ENCODE measurements around the gene SLC51B.
"Not testable (repeated sequence)": the region's sequence is repeated elsewhere in the genome, so short reads cannot be mapped to it uniquely, and the experiment has no call there.

The SLC51B gene

DNA sequence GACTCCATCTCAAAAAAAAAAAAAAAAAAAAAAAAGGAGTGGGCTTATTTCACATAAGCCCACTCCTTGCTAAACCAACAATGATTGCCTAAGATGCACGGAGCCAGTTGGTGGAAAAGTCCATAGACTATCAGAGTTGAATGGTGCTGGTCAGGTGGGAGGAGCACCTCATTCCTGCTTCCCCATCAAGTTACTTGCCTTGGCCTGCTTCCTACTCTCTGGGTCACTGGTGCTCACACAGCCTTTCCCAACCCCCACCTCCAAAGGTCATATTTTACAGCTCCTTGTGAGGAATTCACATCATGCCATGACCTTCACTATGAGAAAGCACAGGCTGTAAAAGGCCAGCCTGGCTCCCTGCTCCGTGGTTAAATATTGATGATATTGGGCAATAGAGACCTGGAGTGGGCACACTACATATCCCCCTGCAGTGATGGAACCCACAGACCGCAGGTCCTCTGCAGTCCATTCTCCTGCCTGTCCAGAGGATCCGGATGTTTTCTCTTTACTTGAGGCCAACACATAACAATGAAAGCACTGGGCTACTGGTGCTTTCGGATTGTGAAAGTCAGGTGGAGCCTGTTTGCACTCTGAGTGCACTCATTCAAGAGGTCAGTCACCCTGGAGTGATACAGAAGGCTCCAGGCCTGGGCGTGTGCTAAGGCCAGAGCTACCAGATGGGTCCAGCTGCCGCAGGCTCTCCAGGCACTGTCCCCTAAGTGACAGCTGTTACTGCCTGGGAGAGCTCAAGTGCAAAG is at the start of gene SLC51B:
SLC51B (plus strand) TSS at position 664 of the 758 bp plus-strand sequence. CDS start 4,618 bp downstream, outside the sequence.
- no peak for DNase-seq (ENCODE audit: low spot score)

DNA sequence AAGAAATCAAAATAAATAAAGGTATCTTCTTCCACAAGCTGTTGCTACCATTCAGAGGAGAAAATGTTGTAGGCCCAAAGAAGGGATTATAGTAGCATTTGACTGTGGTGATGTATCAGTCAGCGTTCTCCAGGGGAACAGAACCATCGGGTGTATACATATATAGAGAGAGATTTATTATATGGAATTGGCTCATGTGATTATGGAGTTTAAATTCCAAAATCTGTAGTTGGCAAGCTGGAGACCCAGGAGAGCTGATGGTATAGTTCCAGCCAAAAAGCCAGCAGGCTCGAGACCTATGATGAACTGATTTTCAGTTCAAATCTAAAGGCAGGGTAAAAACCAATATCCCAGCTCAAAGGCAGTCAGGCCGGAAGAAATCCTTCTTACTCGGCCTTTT is 48.1 kb upstream of the SLC51B start:
- no peak for DNase-seq (ENCODE audit: low spot score)

DNA sequence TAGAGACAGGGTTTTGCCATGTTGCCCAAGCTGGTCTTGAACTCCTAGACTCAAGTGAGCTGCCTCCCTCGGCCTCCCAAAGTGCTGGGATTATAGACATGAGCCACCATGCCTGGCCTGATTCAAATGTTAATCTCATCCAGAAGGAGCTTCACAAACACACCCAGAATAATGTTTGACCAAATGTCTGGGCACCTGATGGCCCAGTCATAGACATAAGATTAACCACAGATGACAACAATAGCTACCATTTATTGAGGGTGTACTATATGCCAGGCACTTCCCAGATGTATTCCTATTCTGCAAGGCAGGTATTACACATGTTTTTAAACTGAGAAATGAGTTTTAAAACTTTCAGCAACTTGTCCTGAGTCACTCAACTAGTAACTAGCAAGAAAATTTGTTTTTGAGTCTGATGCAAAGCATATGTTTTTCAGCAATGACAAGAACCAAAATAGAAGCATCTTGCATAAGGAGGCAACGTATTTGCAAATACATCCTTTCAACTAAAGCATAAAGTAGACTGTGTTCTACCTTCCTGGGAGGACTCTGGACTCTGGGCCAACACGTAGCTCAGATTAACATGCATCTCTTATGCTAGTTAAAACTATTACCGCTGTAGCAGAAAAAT is 47.3 kb upstream of the SLC51B start:
- no peak for DNase-seq (ENCODE audit: low spot score)

DNA sequence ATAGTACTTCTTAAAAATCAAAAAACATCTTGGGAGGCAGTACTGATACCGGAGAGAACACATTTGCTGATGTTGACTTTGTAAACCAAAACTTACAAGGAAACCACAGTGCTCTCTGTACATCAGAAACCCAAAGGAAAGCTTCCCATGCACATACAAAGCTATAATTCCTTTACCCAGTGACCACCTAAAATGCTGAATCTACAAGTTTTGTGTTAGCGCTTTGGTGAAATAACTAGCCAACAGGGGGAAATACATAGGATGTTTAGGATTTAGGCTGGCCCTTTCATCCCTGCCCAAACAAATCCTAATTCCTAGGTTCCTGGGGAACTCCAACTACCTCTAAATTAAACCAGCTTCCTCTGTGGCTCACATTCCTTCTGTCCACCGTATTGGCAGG is 40.2 kb upstream of the SLC51B start:
- no peak for DNase-seq (ENCODE audit: low spot score)

DNA sequence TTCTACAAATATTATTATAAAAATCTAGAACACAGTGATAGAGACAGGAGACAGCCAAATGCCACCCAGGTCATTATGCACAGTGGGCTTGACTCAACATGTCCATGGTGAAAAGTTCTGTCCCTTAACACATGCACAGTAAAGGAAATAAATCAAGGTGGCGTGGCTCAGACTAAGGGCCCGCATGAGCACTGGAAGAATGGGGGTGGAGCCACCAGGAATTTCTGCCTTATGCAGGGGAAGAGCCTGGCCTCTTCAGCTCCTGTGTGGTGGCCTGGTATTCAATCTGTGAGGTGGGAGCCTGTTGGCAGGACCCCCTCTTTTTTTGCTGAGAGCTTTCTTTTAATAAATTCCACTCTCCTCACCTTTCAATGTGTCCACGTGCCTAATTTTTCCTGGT is 38.3 kb upstream of the SLC51B start:
- DNase-seq (ENCODE audit: low spot score): no peak

DNA sequence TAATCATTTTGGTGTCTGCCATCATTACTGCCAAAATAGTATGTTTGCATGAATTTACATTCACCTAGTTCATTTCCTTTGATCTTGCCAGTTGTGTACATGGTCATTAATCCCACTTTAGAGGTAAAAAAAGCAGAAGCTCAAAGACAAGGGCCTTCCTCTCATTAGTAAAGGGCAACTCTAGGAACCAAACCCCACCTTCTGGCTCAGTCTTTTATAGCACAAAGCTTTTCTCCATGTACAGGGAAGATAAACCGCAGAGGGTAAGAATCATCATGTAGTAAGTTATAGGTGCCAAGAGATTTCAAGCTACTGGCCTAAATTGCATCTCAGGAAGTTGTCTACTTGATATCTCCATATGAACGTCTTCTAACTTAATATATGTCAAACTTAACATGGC is 36.2 kb upstream of the SLC51B start:
- DNase-seq (ENCODE audit: low spot score): no peak

DNA sequence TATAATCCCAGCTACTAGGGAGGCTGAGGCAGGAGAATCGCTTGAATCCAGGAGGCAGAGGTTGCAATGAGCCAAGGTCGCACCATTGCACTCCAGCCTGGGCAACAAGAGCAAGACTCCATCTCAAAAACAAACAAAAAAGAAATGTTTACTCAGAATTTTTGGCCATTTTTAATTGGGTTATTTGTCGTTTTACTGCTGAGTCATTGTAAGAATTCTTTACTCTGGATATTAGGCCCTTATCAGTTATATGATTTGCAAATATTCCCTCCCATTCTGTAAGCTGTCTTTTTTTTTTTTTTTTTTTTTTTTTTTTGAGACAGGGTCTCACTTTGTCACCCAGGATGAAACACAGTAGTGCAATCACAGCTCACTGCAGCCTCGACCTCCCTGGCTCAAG is 34.0 kb upstream of the SLC51B start:
- DNase-seq (ENCODE audit: low spot score): not testable (repeated sequence)

DNA sequence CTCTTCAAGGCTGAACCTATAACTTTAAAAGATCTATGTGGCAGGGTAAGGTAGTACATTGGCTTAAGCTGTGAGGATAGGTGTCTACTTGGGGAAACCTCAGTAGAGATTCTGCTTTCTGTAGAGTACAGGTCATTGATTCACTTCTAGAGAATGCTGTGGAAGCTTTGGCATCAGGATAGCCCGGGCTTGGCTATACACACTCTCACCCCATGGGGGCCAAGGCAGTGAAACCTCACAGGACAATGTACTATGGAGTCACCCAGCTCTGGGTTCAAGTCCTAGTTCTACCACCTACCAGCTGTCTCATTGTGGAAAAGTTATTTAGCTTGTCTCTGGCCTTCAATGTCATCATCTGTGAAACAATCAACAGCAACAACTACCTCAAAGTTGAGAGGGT is 24.8 kb upstream of the SLC51B start:
- no peak for DNase-seq (ENCODE audit: low spot score)

DNA sequence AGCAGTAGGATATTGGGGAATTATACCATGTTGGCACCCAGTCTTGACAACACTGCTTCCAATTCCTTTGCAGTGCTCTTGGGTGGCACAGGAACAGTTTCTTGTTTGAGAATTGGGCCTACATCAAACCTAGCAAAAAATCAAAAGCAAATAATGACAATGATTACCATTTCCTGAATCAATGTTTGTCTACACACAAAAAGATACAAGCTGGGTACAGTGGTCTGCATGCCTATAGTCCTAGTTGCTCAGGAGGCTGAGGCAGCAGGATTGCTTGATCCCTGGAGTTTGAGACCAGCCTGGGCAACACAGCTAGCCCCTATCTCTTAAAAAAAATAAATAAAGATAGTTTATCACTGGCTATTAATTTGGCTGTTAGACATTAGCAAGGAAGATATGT is 23.7 kb upstream of the SLC51B start:
- no peak for DNase-seq (ENCODE audit: low spot score)

DNA sequence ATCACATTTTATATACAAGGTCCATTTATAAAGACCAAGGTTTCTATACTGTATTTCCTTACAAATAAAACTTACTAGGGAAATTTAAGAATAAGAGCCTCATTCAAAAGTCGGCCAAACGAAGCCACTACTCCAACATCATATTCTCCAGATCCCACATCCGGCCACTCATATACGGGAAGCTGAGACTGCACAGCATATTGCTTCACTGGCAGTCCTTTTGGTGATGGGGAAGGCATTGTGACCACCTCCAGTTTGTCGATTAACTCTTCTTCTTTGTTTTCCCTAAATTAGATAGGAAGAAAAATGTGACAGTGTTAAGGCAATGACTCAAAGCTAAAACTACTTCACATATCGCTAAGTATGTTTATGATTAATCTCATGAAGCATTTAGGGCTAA is 18.4 kb upstream of the SLC51B start:
- no peak for DNase-seq (ENCODE audit: low spot score)

DNA sequence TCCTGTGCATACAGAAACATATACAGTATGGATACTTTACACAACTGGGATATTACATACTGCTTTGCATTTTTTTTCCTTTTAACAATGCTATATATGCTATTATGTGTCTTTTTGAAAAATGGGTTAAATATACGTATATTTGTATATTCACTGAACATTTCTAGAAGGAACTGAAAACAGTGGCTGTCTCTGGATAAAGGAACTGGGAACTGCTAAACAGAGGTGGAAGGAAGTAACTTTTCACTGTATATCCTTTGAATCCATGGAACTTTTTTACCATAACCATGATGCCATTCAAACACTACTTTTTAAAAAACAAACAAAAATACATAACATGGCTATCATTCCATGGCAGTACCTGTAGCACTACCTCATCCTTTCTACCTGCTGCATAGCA is 17.6 kb upstream of the SLC51B start:
- no peak for DNase-seq (ENCODE audit: low spot score)

DNA sequence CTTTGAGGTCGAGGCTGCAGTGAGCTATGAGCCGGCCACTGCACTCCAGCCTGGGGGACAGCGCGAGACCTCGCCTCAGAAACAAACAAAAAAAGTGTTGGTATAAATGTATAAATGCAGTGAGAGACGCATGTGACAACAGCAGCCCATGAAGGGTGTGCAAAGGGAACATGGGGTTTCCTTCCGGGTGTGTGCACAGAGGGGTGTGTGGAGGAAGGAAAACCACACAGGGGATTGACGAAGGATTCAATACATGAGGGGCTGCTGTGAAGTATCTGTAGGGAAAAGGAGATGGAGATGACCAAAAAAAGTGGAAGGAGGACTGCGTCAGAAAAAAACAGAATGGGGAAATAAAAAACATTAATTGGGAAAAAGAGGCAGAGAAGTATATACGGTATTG is 16.8 kb upstream of the SLC51B start:
- no peak for DNase-seq (ENCODE audit: low spot score)

DNA sequence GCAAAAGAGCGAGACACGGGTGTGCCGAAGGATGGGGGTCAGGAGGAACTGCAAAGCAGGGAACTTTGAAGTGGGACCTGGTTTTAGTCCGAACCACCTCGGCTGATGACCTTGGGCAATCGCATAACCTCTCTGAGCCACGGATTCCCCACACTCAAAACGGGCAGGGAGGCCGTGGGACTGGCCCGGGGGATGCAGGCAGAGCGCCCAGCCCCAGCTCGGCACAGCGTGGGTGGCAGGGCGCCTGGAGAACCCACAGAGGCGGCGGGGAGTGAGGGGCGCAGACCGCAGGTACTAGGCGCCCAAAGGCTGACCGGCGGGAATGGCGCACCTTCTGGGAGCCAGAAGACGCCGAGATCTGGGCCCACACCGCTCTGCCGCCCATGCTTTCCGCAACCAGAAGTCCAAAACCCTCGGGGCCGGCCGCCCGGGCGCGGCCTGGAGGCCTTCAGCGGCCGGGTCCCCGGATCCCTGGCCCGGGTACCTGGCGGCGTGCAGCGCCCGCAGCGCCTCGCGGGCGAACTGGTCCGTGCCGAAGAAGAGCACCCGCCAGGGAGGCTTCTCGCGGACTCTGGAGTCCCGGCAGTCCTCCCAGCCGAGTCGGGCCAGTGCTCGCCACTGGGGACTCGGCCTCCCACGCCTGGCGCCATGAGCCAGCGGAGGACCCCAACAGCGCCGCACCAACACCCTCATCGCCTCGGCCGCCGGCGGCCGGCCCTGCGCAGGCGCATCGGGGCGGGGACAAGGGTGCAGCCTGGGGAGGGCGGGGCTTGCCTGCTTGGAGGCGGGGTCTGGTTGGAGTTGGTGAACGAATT is 16.1 kb upstream of the SLC51B start, which contains the start of gene MTFMT:
MTFMT (minus strand) TSS at position 719 of the 815 bp plus-strand sequence; CDS start at position 693, 26 bp downstream.
- DNase-seq (ENCODE audit: low spot score): peak; percentile 99

DNA sequence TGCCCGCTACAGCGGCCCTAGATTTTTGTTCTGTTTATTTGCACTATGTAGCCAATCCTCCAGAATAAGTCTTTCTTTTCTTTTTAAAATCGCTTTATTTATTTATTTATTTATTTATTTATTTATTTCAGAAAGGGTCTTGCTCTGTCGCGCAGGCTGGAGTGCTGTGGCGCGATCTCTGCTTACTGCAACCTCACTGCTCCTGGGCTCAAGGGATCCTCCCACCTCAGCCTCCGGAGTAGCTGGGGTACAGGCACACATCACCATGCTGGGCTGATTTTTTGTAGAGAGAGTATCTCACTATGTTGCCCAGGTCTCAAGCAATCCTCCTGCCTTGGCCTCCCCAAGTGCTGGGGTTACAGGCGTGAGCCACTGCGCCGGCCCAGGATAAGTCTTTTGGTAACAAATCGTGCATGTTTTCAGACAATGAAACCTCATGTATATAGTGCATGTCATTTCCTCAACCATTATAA is 15.4 kb upstream of the SLC51B start:
- DNase-seq (ENCODE audit: low spot score): no peak

DNA sequence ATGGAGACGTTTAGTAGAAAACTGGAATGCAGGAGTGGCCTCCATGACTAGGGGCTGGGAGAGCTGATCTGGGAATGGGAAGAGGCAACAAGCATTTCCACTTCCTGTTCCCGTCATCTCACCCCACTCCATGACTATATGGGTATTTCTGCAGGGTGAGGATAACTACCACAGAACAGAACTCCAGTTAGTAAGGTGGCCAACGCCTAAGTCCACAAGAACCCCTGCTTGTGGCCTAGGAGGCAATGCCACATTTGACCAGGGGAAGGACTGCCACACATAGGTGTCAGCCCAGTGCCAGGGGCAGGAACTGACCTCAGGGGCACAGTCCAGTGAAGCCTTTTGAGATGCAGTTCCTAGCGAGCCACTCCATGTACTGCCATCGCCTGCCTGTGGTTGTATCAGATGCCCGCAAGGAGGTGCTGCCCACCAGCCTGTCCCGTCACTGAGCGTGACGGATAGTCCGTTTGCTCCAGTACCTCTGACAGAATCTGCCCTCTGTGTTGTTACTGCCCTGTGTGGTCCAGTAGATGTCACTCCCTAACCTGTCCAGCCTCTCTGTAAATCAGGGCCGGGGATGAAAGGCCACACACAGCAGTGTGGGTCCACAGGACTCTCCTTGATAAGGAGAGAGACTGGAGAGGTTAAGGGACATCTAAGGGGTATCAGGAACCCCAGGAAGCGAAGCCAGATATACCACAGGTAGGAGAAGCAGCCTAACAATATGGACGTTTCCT is 12.2 kb upstream of the SLC51B start:
- DNase-seq (ENCODE audit: low spot score): peak; percentile 72

DNA sequence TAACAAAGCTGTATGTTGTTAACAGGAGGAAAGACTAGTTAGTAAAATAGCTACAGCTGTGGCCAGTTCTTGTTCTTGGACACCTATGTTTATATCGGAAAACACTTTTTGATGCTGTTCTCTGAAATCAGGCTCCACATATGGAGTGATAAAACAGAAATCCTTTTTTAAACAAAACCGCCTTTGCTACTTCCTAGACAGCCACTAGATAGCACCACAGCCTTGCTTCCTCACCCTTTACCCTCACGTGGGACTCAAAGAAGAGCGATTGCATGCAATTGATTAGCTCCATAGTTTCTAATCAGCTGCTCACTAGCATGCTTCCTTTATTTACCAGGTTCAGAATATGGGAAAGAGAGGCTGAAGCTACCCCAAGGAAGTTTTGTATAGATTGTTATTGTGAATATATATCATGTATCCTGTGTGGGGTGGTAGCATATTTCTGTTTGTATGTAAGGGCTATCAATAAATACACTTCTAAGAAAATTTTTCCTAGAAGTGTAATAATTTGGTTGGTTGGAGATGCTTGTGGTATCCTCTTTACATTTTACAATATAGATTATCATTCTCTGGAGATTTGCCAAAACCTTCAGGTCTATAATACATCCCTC is 11.4 kb upstream of the SLC51B start:
- peak; percentile 61 for DNase-seq (ENCODE audit: low spot score)

DNA sequence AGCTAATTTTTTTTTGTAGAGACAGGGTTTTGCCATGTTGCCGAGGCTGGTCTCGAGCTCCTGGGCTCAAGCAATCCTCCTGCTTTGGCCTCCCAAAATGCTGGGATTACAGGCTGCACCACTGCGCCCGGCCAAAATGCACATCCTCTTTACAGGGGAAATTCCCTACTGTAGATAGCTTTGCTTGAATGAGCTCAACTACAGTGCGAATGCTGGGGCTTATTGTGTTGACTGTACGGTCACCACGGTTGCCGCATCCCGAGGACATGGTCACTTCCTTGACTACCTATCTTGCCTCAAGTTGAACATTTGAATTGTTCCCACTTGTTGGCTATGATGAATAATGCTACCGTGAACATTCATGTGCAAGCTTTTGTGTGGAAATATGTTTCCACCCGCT is 10.5 kb upstream of the SLC51B start:
- DNase-seq (ENCODE audit: low spot score): no peak

DNA sequence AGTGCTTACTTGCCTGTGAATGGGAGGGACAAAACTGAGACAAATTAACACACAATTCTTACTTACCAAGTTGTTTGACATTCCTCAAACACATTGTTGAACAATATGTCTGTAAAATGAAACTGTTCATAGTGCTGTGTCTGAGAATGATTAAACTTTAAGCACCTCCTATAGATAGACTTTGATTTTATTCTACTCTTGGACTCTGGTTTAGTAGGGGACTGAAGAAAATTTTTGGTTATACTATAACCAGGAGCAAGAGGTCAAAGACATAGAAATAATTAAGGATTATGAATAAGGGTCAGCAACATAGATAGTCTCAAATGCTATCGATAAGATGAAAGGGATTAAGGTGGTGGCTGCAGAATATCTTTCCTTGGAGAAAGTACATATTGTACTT is 7.9 kb upstream of the SLC51B start:
- DNase-seq (ENCODE audit: low spot score): no peak

DNA sequence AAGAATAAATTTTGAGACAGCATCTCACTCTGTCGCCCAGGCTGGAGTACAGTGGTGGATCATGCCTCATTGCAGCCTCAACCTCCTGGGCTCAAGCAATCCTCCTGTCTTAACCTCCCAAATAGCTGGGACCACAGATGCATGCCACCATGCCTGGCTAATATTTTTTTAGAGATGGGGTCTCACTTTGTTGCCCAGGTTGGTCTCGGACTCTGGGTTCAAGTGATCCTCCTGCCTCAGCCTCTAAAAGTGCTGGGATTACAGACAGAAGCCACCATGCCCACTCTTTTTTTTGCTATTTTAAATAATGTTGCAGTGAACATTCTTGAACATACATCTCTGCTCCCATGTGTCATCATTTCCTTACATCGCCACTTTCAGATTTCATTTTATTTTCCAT is 6.8 kb upstream of the SLC51B start:
- no peak for DNase-seq (ENCODE audit: low spot score)

DNA sequence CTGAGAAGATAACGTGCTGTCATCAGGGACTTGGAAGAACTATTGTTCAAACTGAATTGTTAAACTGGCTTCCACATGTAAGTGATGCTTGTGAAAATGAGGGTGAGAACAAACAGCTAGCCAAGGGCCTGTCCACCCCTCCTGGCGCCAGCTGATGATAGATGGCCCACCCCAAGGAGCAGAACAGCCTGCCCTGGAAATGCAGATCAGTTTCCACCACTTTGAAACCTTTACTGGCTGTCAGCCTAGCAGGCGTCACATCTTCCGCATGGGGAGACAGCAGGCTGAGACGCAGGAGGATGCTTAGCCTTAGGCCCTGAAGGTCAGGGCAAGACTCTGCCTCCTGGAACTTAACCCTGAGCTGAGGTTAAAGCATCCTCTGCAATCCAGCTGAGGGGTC is 6.4 kb upstream of the SLC51B start:
- no peak for DNase-seq (ENCODE audit: low spot score)

DNA sequence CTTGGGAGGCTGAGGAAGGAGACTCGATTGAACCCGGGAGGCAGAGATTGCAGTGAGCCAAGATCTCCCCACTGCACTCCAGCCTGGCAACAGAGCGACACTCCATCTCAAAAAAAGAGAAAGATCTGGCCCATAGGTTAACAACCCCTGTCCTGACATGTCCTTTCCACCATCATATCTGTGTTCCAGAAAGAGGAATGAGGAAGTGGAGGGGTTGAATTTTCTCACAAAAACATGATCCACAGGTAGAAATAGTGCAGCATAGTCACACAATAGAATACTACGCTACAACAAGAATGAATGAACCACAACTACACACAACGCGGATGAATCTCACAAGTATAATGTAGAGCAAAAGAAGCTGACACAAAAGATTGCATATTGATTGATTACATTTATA is 4.7 kb upstream of the SLC51B start:
- no peak for DNase-seq (ENCODE audit: low spot score)

DNA sequence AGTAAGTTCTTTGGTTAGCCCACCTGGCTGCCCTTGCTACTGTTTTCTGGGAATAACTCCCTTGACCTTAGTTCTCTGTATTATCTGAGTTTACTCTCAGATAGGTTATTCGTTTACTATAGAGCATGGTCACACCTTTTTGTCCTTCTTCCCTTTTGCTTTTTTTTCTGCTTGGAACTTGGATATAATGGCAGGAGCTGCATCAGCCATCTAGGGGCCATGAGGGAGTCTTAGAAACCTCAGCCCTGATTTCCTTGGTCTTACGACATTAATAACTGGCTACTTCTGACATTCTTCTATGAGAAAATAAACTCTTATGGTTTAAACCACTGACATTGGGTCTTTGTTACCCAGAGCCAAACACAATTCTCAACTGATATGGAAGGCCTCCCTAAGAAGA is 3.4 kb upstream of the SLC51B start:
- no peak for DNase-seq (ENCODE audit: low spot score)
